ENCODE data around the gene C1orf53. TPM values are rescaled to one million over a fixed set of nuclear protein-coding genes. Genes with fewer than 3 reads are reported as not detected.

The C1orf53 gene
- total RNA-seq, 2 experiments from 2014 or later = 0.96 to 1.2 TPM

DNA sequence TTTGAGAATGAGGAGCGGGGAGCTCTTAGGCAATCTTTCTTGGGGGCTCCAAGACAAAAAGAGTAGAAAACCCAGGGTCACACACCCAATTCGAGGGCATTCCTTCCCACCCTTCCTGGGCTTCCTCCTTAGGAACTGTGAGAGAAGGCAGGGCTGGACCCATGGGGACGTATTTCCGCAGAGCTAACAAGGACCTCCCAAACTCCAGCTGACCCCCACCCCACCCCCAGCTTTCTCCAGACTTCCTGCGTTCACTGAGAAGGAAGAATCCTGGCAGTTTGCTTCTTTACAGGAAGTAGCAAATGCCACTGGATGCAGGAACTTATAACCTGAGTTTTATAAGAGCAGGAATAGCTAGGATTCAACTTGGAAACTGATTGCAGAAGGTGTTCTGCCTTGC, 12.1 kb downstream of the C1orf53 start:
- intact Hi-C loops (cut with micrococcal nuclease) = loop anchor here (10.0 kb wide), 2 partner anchors 140 to 550 kb away; partner anchors contain the start of gene DENND1B

DNA sequence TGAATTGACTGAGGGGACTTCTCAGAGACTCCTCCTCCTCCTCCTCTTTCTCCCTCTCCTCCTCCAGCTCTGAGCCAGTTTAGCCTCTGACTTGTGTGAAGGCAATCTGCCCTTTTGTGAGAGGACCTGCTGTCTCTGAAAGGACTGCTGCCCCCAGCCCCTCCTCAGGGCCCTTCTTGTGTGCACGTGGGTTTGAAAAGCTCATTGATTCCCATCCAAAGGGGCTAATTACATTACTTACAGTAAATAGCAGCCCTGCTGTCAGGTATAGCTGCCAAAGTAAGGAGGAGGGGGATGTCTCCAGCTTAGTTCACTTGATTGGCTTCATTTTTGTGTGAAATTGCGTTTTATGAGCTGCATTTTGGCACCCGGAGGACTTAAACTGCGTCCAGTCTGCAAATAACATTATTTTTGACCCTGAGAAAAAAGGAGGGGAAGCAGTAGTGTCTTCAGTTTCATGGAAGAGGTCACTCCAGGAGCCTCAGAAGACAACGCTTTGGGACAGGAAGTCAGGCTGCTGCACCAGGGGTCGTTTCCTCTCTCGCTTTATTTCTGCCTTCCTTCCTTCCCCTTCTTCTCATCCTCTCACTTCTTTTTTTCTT, 12.9 kb downstream of the C1orf53 start:
- H3K27me3 Mint-ChIP-seq = peaks cover 93% of the 10 kb centered on the region
- ATAC-seq (no peak), DNase-seq (no peak)
- H3K4me1 Mint-ChIP-seq (ENCODE audit: low read depth) = peaks cover 75% of the 10 kb centered on the region
- no peaks in the 10 kb centered on the region for H3K9me3 Mint-ChIP-seq
- H3K27ac Mint-ChIP-seq = no peak overlapping the region
- peak overlapping the region; percentile 44 for H3K4me3 Mint-ChIP-seq
- intact Hi-C loops (cut with micrococcal nuclease) = loop anchor here (5.0 to 10.0 kb wide), 4 partner anchors 141 to 549 kb away; partner anchors contain the start of genes DENND1B and NEK7
- TF ChIP-seq, protein P1, sequence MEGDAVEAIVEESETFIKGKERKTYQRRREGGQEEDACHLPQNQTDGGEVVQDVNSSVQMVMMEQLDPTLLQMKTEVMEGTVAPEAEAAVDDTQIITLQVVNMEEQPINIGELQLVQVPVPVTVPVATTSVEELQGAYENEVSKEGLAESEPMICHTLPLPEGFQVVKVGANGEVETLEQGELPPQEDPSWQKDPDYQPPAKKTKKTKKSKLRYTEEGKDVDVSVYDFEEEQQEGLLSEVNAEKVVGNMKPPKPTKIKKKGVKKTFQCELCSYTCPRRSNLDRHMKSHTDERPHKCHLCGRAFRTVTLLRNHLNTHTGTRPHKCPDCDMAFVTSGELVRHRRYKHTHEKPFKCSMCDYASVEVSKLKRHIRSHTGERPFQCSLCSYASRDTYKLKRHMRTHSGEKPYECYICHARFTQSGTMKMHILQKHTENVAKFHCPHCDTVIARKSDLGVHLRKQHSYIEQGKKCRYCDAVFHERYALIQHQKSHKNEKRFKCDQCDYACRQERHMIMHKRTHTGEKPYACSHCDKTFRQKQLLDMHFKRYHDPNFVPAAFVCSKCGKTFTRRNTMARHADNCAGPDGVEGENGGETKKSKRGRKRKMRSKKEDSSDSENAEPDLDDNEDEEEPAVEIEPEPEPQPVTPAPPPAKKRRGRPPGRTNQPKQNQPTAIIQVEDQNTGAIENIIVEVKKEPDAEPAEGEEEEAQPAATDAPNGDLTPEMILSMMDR (IDR thresholded peaks at IDR 0.05) = no peak
- no peaks in the 10 kb centered on the region for H3K36me3 Mint-ChIP-seq (ENCODE audit: low read depth)
- ChIA-PET POLR2A (interaction anchor here (2.6 kb wide), 1 partner anchor 13 kb away, joined by 11 read pairs; the partner anchor contains the start of gene C1orf53), CTCF (interaction anchor here (1.1 to 4.2 kb wide), 10 partner anchors 10 to 515 kb away, joined by 3 to 32 read pairs (median 4); partner anchors contain the start of gene NEK7)

More for the DNA sequence above, 12.1 kb downstream of the C1orf53 start:
- H3K27ac Mint-ChIP-seq = no peak overlapping the region
- TF ChIP-seq, protein P1 (IDR thresholded peaks at IDR 0.05) = no peak
- ATAC-seq (no peak), DNase-seq (no peak)
- H3K4me1 Mint-ChIP-seq (ENCODE audit: low read depth) = peaks cover 74% of the 10 kb centered on the region
- no peak overlapping the region for H3K4me3 Mint-ChIP-seq
- peaks cover 95% of the 10 kb centered on the region for H3K27me3 Mint-ChIP-seq
- POLR2A ChIA-PET = interaction anchor here (2.6 kb wide), 1 partner anchor 12 kb away, joined by 11 read pairs; the partner anchor contains the start of gene C1orf53
- H3K9me3 Mint-ChIP-seq = no peaks in the 10 kb centered on the region
- no peaks in the 10 kb centered on the region for H3K36me3 Mint-ChIP-seq (ENCODE audit: low read depth)
- CTCF ChIA-PET = interaction anchor here (1.2 to 4.2 kb wide), 8 partner anchors 9 to 394 kb away, joined by 3 to 32 read pairs (median 4); partner anchors contain the start of gene NEK7

DNA sequence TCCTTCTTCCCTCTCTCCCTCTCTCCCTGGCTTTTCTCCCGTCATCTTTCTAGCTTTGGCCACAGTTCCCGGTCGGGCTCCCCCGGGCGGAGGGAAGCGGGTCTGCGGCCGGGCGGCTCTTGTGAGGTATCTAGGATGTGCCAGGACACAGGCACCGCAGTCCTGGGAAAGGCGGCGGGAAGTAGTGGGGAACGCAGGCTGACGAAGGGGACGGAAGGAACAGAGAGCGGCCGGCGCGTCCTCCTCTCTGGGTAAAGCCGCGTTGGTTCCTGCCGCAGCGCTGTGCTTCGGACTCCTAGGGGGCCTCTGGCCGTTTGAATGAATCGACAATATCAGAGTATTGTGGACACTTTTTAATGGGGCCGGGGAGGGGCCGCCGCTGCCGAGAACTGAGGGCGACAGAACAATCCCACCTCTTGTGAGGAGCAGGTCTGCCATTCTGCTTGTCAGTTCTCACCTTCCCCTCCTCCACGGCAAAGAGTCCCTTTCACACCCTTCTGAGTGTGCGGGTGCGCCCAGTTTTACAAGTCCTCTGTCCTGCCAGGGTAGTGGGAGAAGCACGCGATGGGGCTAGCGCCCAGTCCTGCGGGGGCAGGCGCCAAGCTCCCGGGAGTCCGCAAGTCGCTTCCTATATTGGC, 13.6 kb downstream of the C1orf53 start:
- TF ChIP-seq, protein P1 (IDR thresholded peaks at IDR 0.05) = no peak
- intact Hi-C loops (cut with micrococcal nuclease) = loop anchor here (5.0 to 10.0 kb wide), 4 partner anchors 141 to 549 kb away; partner anchors contain the start of genes DENND1B and NEK7
- peaks cover 74% of the 10 kb centered on the region for H3K4me1 Mint-ChIP-seq (ENCODE audit: low read depth)
- H3K27ac Mint-ChIP-seq = no peak overlapping the region
- peaks cover 94% of the 10 kb centered on the region for H3K27me3 Mint-ChIP-seq
- ATAC-seq = no peak
- no peaks in the 10 kb centered on the region for H3K9me3 Mint-ChIP-seq
- ChIA-PET POLR2A (interaction anchor here (1.1 to 1.3 kb wide), 2 partner anchors 8 to 139 kb away, joined by 3 to 4 read pairs; no protein-coding TSS in a partner anchor), CTCF (interaction anchor here (1.1 to 4.2 kb wide), 8 partner anchors 9 to 516 kb away, joined by 3 to 32 read pairs (median 4); partner anchors contain the start of genes C1orf53 and NEK7)
- no peak for DNase-seq
- peak overlapping the region; percentile 44 for H3K4me3 Mint-ChIP-seq
- H3K36me3 Mint-ChIP-seq (ENCODE audit: low read depth) = no peaks in the 10 kb centered on the region

DNA sequence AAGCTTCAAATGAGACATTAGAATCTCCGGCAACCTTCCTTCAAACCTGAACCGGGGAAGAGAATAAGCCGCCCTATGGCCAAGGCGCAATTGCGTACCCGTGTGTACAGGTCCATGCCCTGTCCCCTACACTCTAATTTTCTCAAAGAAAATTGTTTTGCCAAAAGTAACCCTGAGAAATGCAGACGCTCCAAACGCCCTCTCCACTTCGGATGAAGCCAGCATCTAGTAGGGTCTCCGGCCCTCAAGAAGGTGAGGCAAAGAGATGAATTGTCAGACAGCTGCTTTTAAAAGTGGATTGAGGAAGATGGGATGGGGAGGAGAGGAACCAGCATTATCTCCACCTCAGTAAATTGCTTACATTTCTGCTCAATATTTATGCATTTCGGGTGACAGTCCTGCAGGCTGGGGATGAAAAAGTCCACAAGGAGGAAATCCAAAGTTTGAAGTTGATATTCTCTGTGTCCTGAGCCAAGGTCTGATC, 14.1 kb downstream of the C1orf53 start:
- intact Hi-C loops (cut with micrococcal nuclease) = loop anchor here (5.0 to 10.0 kb wide), 4 partner anchors 142 to 548 kb away; partner anchors contain the start of genes DENND1B and NEK7
- DNase-seq (no peak), ATAC-seq (no peak)
- Mint-ChIP-seq H3K4me3 (peak overlapping the region; percentile 69), H3K4me1 (ENCODE audit: low read depth) (peaks cover 74% of the 10 kb centered on the region), H3K9me3 (no peaks in the 10 kb centered on the region), H3K36me3 (ENCODE audit: low read depth) (no peaks in the 10 kb centered on the region), H3K27ac (no peak overlapping the region), H3K27me3 (peaks cover 94% of the 10 kb centered on the region)
- ChIA-PET CTCF (interaction anchor here (1.1 to 4.2 kb wide), 7 partner anchors 9 to 517 kb away, joined by 3 to 32 read pairs (median 5); partner anchors contain the start of gene C1orf53), POLR2A (interaction anchor here (0.6 to 1.3 kb wide), 3 partner anchors 9 to 411 kb away, joined by 3 to 4 read pairs (median 3); no protein-coding TSS in a partner anchor)
- TF ChIP-seq, protein P1 (IDR thresholded peaks at IDR 0.05) = no peak
